Measurements from ENCODE around the gene TMEM11.

Gene TMEM11

GRCh38 chr17:21157586-21158370 lies 56.2 kb downstream of the TMEM11 start:
- no peak for DNase-seq

GRCh38 chr17:21152731-21153130 lies 61.2 kb downstream of the TMEM11 start:
- no peak for DNase-seq

- DNase-seq, result no peak
Observed at GRCh38 chr17:21149621-21150020, 64.3 kb downstream of the TMEM11 start.

Measured in NCI-H1092 treated with DMSO at 0.1 percent for 48 hours (cell line).